Measurements from ENCODE around the gene RUNX2. TPM values are rescaled to one million over a fixed set of nuclear protein-coding genes. Genes with fewer than 3 reads are reported as not detected.

The RUNX2 gene
- total and polyA plus RNA-seq, 9 of the 15 experiments (the other 6 are each of a cell fraction or from before 2014, with no cell fraction given) = 0.29 to 1.00 (median 0.43) TPM

GRCh38 chr6:45369870-45370269 is 41.7 kb downstream of the RUNX2 start:
- peak; percentile 57 for ATAC-seq
- Histone ChIP-seq H3K9me3 (replicated peaks; ENCODE audit: control insufficient read depth, insufficient read depth, low read depth, low read length) (no peaks in the 10 kb centered on the region), H3K9me1 (ENCODE audit: control insufficient read depth, insufficient read depth, low read length) (no peaks in the 10 kb centered on the region), H3K27me3 (ENCODE audit: control insufficient read depth in 2 of 2, insufficient read depth in 2 of 2, low read length in 2 of 2) (no peaks in the 10 kb centered on the region), H4K20me1 (replicated peaks; ENCODE audit: control insufficient read depth, insufficient read depth, low read length) (no peaks in the 10 kb centered on the region), H2AFZ (ENCODE audit: low read depth, low read length) (no peak overlapping the region), H3K4me1 (replicated peaks in 1 of 2; ENCODE audit: control insufficient read depth in 2 of 2, insufficient read depth in 2 of 2, low read length in 2 of 2) (no peaks in the 10 kb centered on the region), H3K79me2 (ENCODE audit: control insufficient read depth, insufficient read depth, low read length) (no peaks in the 10 kb centered on the region; the same call in 2 of the 3 replicates), H3K9ac (ENCODE audit: insufficient read depth in 1 of 2, low read depth in 2 of 2, low read length in 2 of 2) (no peak overlapping the region), H3K27ac (ENCODE audit: extremely low read depth, low read depth, low read length) (no peak overlapping the region), H3K4me3 (no peak overlapping the region), H3K36me3 (ENCODE audit: control insufficient read depth, insufficient read depth, low read length) (no peaks in the 10 kb centered on the region), H3K4me2 (ENCODE audit: insufficient read depth, low read length) (no peak overlapping the region)
- WGBS (ENCODE audit: insufficient coverage, low coverage, missing lambda C conversion rate) = 44% methylated on average over 1 of the region's 1 CpG
- FAIRE-seq = no peak
- in situ Hi-C loops (cut with MboI) (no loop called here), intact Hi-C loops (cut with micrococcal nuclease) (loop anchor here (10.0 kb wide), 1 partner anchor 185 kb away; no protein-coding TSS in a partner anchor)
- no peak for DNase-seq (ENCODE audit: extremely low read depth in 1 of 4, low spot score in 3 of 4)
- BruUV-seq (replicated peaks) = no TSS peak
- CTCF ChIA-PET (ENCODE audit: low intra/inter-chr PET ratio) = no interaction called here
- POLR2A ChIA-PET = no interaction called here
- TF ChIP-seq TAL1 (IDR thresholded peaks at IDR 0.05) (peak; percentile 13; the same call in 1 of the 2 replicates), KDM1A (IDR thresholded peaks at IDR 0.05) (peak; percentile 58 to 63; a peak in 3 of 4 replicates), SMARCE1 (IDR thresholded peaks at IDR 0.05) (peak; percentile 55; the same call in 1 of the 2 replicates), CSDE1 (IDR thresholded peaks at IDR 0.05) (no peak), HES1 (IDR thresholded peaks at IDR 0.05; ENCODE audit: low read depth) (peak; percentile 63; the same call in 1 of the 2 replicates), SIN3B (IDR thresholded peaks at IDR 0.05; ENCODE audit: low read depth) (no peak), ZNF655 (CRISPR knock-in tag; IDR thresholded peaks at IDR 0.05) (no peak), HMBOX1 (IDR thresholded peaks at IDR 0.05) (peak; percentile 64), MYC (IDR thresholded peaks at IDR 0.05; ENCODE audit: low read depth, low read length) (no peak), MYC (CRISPR knock-in tag; IDR thresholded peaks at IDR 0.05; ENCODE audit: borderline replicate concordance, low read depth) (no peak), ZMIZ1 (IDR thresholded peaks at IDR 0.05; ENCODE audit: low read depth in 2 of 2, low read length in 2 of 2) (no peak), TEAD4 (IDR thresholded peaks at IDR 0.05; ENCODE audit: low read length) (peak; percentile 62; the same call in 1 of the 2 replicates), TEAD4 (CRISPR knock-in tag; IDR thresholded peaks at IDR 0.05; ENCODE audit: borderline replicate concordance) (no peak), XRCC4 (IDR thresholded peaks at IDR 0.05; ENCODE audit: extremely low read depth, insufficient read depth, insufficient read length) (no peak), SOX6 (IDR thresholded peaks at IDR 0.05) (peak; percentile 27; the same call in 1 of the 2 replicates), ARID1B (IDR thresholded peaks at IDR 0.05) (peak; percentile 41), TCF3 (CRISPR knock-in tag; IDR thresholded peaks at IDR 0.05) (peak; percentile 30), HMG20B (CRISPR knock-in tag; IDR thresholded peaks at IDR 0.05) (no peak), RBM22 (IDR thresholded peaks at IDR 0.05; ENCODE audit: low read depth, low read length, poor library complexity, severe bottlenecking) (no peak)

All from K562 (cell line).